Heart right ventricle (tissue), 16 donors: ENCODE results near the gene NFATC1. TPM values are rescaled to one million over a fixed set of nuclear protein-coding genes. Genes with fewer than 3 reads are reported as not detected.

Source experiments
- ATAC-seq, 8 donors: fragments of 200-7000 bp; cut with Tn5 transposase; one replicate each; pipeline ENCODE4 v1.9.1; 2020; ENCODE audit warnings: mild to moderate bottlenecking in 8 of 8, moderate library complexity in 8 of 8, moderate number of reproducible peaks in 1 of 8
- DNase-seq, 2 donors: peaks; one replicate each; pipeline ENCODE4 v3.0.0-alpha.2; 2020
- H3K27ac ChIP-seq, 10 donors: fragments of 200-600 bp; sonication (generic) in 2 of 10; one replicate each; pipeline versions ENCODE4 v1.5.0 to v1.8.0; 2020 to 2022; ENCODE audit warnings: mild to moderate bottlenecking in 3 of 10
- H3K27me3 ChIP-seq, 7 donors: fragments of 200-600 bp; one replicate each; pipeline ENCODE4 v1.8.0; 2021 to 2022; ENCODE audit warnings: mild to moderate bottlenecking in 2 of 7
- H3K36me3 ChIP-seq, 9 donors: fragments of 200-600 bp; sonication (generic) in 1 of 9; one replicate each; pipeline versions ENCODE4 v1.5.0 to v1.8.0; 2020 to 2022; ENCODE audit warnings: mild to moderate bottlenecking in 2 of 9
- H3K4me1 ChIP-seq, 9 donors: fragments of 200-600 bp; sonication (generic) in 1 of 9; one replicate each; pipeline versions ENCODE4 v1.5.0 to v1.8.0; 2020 to 2022; ENCODE audit warnings: mild to moderate bottlenecking in 4 of 9
- H3K4me3 ChIP-seq, 10 donors: fragments of 200-600 bp; sonication (generic) in 2 of 10; one replicate each; pipeline versions ENCODE4 v1.5.0 to v1.8.0; 2020 to 2022; ENCODE audit warnings: mild to moderate bottlenecking in 7 of 10, moderate library complexity in 2 of 10
- H3K9me3 ChIP-seq, 11 donors: fragments of 200-600 bp in 10 of 11; sonication (generic) in 2 of 11; one replicate each; pipeline versions ENCODE4 v1.5.0 to v1.8.0; 2013 to 2022; ENCODE audit warnings: mild to moderate bottlenecking in 2 of 11, control low read depth in 1 of 11, moderate library complexity in 1 of 11
- WGBS, 2 donors: extraction: QIAGEN DNeasy Blood & Tissue Kit; methylation state at CpG; one replicate each; pipeline ENCODE4 v1.1.7; 2013; ENCODE audit warnings: inconsistent platforms in 1 of 2; 5-methylcytosine and 5-hydroxymethylcytosine counted together
- intact Hi-C, 10 donors: fragments of 100-400 bp; cut with DNase I; formaldehyde crosslinking; loops; one replicate each; pipeline versions ENCODE4 v1.11.1 to v1.14.2; 2022
- polyA plus RNA-seq, 2 donors: library from polyadenylated mRNA; stranded (reverse); fragments of 200-250 nt; gene quantifications; one replicate each; pipeline ENCODE4 v1.2.3, GENCODE V29; 2013
- total RNA-seq, 10 donors: library from RNA; stranded (reverse); fragmentation: NEBNext Ultra II Directional in 3 of 10; extraction: Animal tissue kit (Norgen Biotek cat#: 25700) in 3 of 10; gene quantifications; one replicate each; pipeline versions ENCODE4 v1.2.1 to v1.2.4, GENCODE V29; 2021 to 2023
- TF ChIP-seq, protein P1 (sequence below), 9 donors: fragments of 200-600 bp; sonication (generic) in 2 of 9; IDR thresholded peaks; one replicate each; pipeline versions ENCODE4 v1.5.0 to v1.8.0; 2021 to 2022; ENCODE audit warnings: antibody characterized with exemption in 9 of 9, mild to moderate bottlenecking in 5 of 9, moderate library complexity in 1 of 9
- donor health status: Arrhythmogenic right ventricular cardiomyopathy.
- donor health status: ischemic (EF 13 %, LVEDD 7.1; RV severe dilation, severe dysfunction).
- donor health status: healthy with polysubstance abuse.
- donor health status: DM: no; HTN: yes; CAD: no.
- donor health status: DM: no; HTN: no; CAD: no.
- donor health status: ischemic (EF 25% LVEDD 6.9; RV normal size, moderate dysfunction).
- donor health status: ischemic (EF 25% LVEDD 5.7; RV mildly dilated, moderate dysfunction).
- donor health status: healthy.
- donor health status: DM: yes; HTN: yes; CAD: no.
- donor health status: Ischemic cardiomyopathy.
- donor health status: ischemic (EF 35%, LVEDD 5.7; RV mildly dilated, moderate dysfunction).
- donor health status: nonischemic (EF 11% LVEDD 7.7; RV severe dilation, severe dysfunction).
- donor health status: DM: yes; HTN: yes; CAD: no.
- donor health status: PGD.
- donor health status: ischemic (EF 29% LVEDD 5.4; RV normal size, mild dysfunction).
- donor health status: nonischemic (EF 23%, LVEDD 6.1; RV moderate dilation, normal function).

Gene NFATC1
- total and polyA plus RNA-seq, 12 donors: 6.3 to 23.8 (median 18.6) TPM

DNA sequence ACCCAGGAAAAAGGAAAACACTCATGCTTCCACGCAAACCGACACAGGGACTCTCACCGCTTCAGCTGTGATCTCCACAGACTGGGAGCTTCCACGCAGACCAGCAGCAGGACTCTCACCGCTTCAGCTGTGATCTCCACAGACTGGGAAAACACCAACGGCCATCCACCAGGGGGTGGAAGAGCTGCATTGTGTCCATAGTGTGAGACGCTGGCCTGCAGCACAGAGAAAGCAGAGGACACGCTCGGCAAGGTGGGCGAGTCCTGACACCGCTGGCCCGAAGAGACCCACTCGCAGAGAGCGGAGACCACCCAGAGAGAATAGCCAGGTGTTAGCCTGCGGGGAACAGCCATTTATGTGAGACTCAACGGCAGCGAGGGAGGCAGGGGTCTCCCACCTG is 42.5 kb upstream of the NFATC1 start:
- no peak overlapping the region for H3K4me3 ChIP-seq
- H3K36me3 ChIP-seq: peaks cover 0 to 56% (median 12%) of the 10 kb centered on the region in 9 donors
- no peaks in the 10 kb centered on the region for H3K9me3 ChIP-seq
- peak in 2 of 8 donors; percentile 29 to 33 for ATAC-seq
- intact Hi-C loops: no loop called here
- no peaks in the 10 kb centered on the region for H3K4me1 ChIP-seq
- no peak for DNase-seq
- TF ChIP-seq, protein P1, sequence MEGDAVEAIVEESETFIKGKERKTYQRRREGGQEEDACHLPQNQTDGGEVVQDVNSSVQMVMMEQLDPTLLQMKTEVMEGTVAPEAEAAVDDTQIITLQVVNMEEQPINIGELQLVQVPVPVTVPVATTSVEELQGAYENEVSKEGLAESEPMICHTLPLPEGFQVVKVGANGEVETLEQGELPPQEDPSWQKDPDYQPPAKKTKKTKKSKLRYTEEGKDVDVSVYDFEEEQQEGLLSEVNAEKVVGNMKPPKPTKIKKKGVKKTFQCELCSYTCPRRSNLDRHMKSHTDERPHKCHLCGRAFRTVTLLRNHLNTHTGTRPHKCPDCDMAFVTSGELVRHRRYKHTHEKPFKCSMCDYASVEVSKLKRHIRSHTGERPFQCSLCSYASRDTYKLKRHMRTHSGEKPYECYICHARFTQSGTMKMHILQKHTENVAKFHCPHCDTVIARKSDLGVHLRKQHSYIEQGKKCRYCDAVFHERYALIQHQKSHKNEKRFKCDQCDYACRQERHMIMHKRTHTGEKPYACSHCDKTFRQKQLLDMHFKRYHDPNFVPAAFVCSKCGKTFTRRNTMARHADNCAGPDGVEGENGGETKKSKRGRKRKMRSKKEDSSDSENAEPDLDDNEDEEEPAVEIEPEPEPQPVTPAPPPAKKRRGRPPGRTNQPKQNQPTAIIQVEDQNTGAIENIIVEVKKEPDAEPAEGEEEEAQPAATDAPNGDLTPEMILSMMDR (IDR thresholded peaks at IDR 0.05): no peak
- 85% methylated on average over 17 of the region's 17 CpGs for WGBS, 2 donors
- H3K27me3 ChIP-seq: no peaks in the 10 kb centered on the region
- H3K27ac ChIP-seq: no peak overlapping the region

DNA sequence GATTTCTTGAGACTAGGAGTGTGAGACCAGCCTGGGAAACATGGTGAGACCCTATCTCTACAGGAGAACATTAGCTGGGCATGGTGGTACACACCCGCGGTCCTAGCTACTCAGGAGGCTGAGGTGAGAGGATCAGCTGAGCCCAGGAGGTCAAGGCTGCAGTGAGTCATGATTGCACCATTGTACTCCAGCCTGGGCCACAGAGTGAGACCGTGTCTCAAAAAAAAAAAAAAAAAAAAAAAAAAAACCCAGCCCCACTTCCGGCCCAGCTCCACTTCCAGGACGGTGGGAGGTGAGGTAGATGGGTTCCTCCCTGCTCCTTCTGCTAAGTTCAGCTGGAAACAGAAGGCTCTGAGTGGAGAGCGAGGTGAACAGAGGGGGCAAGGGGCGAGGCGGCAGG is 41.4 kb upstream of the NFATC1 start:
- TF ChIP-seq, protein P1 (IDR thresholded peaks at IDR 0.05): no peak
- H3K4me1 ChIP-seq: no peaks in the 10 kb centered on the region
- intact Hi-C loops: no loop called here
- WGBS, 2 donors: 87 to 95% methylated on average over 7 to 8 of the region's 8 CpGs
- DNase-seq (no peak), ATAC-seq (no peak)
- H3K4me3 ChIP-seq: no peak overlapping the region
- no peaks in the 10 kb centered on the region for H3K9me3 ChIP-seq
- peaks cover 0 to 51% (median 8%) of the 10 kb centered on the region in 9 donors for H3K36me3 ChIP-seq
- H3K27me3 ChIP-seq: no peaks in the 10 kb centered on the region
- no peak overlapping the region for H3K27ac ChIP-seq

DNA sequence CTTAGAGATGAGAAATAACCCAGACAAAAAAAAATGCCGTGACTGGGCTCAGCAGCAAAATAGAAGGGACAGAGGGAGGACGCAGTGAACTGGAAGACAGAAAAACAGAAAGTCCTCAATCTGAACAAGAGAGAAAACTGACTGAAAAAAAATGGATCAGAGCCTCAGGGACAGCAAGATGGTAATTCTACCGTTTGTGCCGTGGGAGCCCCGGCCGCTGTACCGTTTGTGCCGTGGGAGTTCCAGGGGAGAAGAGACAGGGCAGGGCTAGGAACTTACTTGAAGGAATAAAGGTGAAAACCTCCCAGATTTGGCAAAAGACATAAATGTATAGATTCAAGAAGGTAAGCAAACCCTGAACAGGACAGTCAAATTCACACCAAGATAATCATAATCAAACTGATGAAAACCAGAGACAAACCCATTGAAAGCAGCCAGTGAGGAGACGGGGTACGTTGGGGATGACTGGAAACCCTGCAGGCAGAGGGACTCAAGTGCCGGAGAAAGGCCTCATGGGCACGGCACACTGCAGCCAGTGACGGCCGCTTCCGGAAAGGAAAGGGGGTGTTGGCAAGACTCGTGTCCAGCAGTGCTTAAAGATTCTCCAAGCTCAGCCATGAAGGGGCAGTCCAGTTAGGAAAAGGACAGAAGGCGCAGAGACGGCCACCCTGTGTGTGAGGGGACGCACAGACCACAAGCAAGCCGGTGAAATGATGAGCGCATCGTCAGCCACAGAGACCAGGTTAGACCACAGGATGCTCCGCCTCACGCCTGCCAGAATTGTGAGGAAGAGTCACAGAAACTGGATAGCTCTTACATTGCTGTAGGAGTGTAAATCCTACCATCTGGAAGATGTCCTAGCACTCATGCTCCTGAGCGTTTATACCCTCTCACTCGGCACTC is 40.0 kb upstream of the NFATC1 start:
- peak in 1 of 8 donors; percentile 30 for ATAC-seq
- Histone ChIP-seq H3K36me3 (peaks cover 0 to 52% (median 17%) of the 10 kb centered on the region in 9 donors), H3K4me1 (no peaks in the 10 kb centered on the region), H3K4me3 (no peak overlapping the region), H3K9me3 (no peaks in the 10 kb centered on the region), H3K27ac (no peak overlapping the region), H3K27me3 (no peaks in the 10 kb centered on the region)
- TF ChIP-seq, protein P1 (IDR thresholded peaks at IDR 0.05): no peak
- intact Hi-C loops: no loop called here
- WGBS, 2 donors: 88 to 91% methylated on average over 26 of the region's 26 CpGs
- DNase-seq: no peak

DNA sequence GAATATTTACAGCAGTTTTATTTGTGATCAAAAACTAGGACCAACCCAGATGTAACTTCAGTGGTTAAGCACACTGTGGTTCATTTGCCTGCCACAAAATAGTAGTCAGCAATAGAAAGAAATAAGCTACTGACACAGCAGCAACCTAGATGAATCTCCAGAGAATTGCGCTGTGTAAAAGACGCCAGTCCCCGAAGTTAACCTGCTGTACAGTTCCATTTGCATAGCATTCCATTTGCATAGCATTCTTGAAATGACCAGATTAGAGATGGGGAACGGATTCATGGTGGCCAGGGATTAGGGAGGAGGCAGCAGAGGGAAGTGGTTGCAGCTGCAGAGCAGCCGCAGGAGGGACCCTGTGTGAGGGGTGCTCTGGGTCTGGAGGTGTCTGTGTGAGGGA is 39.3 kb upstream of the NFATC1 start:
- WGBS, 2 donors: 80 to 86% methylated on average over 5 of the region's 5 CpGs
- TF ChIP-seq, protein P1 (IDR thresholded peaks at IDR 0.05): no peak
- intact Hi-C loops: no loop called here
- no peaks in the 10 kb centered on the region for H3K4me1 ChIP-seq
- no peaks in the 10 kb centered on the region for H3K9me3 ChIP-seq
- no peak overlapping the region for H3K27ac ChIP-seq
- DNase-seq (no peak), ATAC-seq (no peak)
- H3K27me3 ChIP-seq: no peaks in the 10 kb centered on the region
- H3K36me3 ChIP-seq: peaks cover 0 to 52% (median 17%) of the 10 kb centered on the region in 9 donors
- H3K4me3 ChIP-seq: no peak overlapping the region
